ENCODE data around the gene NFX1. TPM values are rescaled to one million over a fixed set of nuclear protein-coding genes. Genes with fewer than 3 reads are reported as not detected.
A peak's percentile ranks its signal among the peaks of the same experiment; 100 is the strongest.
"Not testable (repeated sequence)": the region's sequence is repeated elsewhere in the genome, so short reads cannot be mapped to it uniquely, and the experiment has no call there.

Gene NFX1
- total RNA-seq, 6 experiments from 2014 or later, result 22.6 to 29.2 (median 24.8) TPM

GRCh38 chr9:33379666-33380389 is 89.5 kb downstream of the NFX1 start:
- TF ChIP-seq CTCF (IDR thresholded peaks at IDR 0.05), result no peak
- no peak for TF ChIP-seq POLR2A (IDR thresholded peaks at IDR 0.05)
- Histone ChIP-seq H3K9me3 (no peaks in the 10 kb centered on the region), H3K36me3 (no peaks in the 10 kb centered on the region), H3K27ac (no peak overlapping the region), H3K4me1 (peaks cover 0 to 4% (median 0%) of the 10 kb centered on the region in 4 donors), H3K4me3 (no peak overlapping the region), H3K27me3 (no peaks in the 10 kb centered on the region)
- intact Hi-C loops (cut with DNase I), result no loop called here
- DNase-seq, result no peak
- 60% methylated on average over 2 of the region's 14 CpGs for WGBS (ENCODE audit: insufficient coverage, low coverage, low lambda C conversion rate, missing lambda C conversion rate)
- ATAC-seq, result peak in 1 of 4 donors; percentile 7

GRCh38 chr9:33380390-33381094 is 90.2 kb downstream of the NFX1 start:
- Histone ChIP-seq H3K36me3 (no peaks in the 10 kb centered on the region), H3K27me3 (no peaks in the 10 kb centered on the region), H3K4me1 (no peaks in the 10 kb centered on the region), H3K4me3 (no peak overlapping the region), H3K9me3 (no peaks in the 10 kb centered on the region), H3K27ac (no peak overlapping the region)
- TF ChIP-seq POLR2A (IDR thresholded peaks at IDR 0.05), result no peak
- TF ChIP-seq CTCF (IDR thresholded peaks at IDR 0.05), result no peak
- DNase-seq (no peak), ATAC-seq (peak; percentile 13 to 19 (median 18))
- WGBS (ENCODE audit: insufficient coverage, low coverage, low lambda C conversion rate, missing lambda C conversion rate), result 93% methylated on average over 2 of the region's 5 CpGs
- intact Hi-C loops (cut with DNase I), result no loop called here

DNA sequence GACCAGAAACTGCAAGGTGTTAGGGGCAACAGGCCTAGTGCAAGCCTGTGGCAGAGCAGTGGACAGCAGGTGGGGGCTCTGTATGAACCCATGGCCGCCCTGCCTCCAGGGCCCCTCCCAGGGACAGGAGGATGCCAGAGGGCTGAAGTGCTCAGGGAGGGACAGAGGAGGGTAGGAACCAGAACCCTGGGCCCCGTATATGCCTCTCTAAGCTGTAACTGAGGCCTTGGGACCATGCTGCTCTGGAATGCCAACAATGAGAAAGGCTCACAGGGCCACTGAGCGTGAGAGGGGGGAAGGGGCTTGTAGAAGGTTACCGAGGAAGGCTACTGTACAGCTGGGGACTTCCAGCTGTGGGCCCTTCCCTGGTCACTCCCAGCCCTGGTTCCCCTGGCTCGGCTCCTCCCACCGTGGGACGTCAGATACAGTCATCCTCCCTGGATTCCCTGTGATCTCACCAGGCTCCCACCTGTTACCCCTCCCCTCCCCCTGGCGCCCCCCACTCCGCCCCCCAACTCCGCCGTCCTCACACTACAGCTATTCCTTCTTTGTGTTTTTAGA is 91.0 kb downstream of the NFX1 start:
- DNase-seq (no peak), ATAC-seq (peak; percentile 26 to 59 (median 39))
- H3K27ac ChIP-seq, result no peak overlapping the region
- H3K9me3 ChIP-seq, result no peaks in the 10 kb centered on the region
- H3K36me3 ChIP-seq, result no peaks in the 10 kb centered on the region
- TF ChIP-seq POLR2A (IDR thresholded peaks at IDR 0.05), result no peak
- TF ChIP-seq CTCF (IDR thresholded peaks at IDR 0.05), result no peak
- no peaks in the 10 kb centered on the region for H3K4me1 ChIP-seq
- intact Hi-C loops (cut with DNase I), result no loop called here
- H3K27me3 ChIP-seq, result no peaks in the 10 kb centered on the region
- WGBS (ENCODE audit: insufficient coverage, low coverage, low lambda C conversion rate, missing lambda C conversion rate), result 59% methylated on average over 8 of the region's 11 CpGs
- H3K4me3 ChIP-seq, result no peak overlapping the region

DNA sequence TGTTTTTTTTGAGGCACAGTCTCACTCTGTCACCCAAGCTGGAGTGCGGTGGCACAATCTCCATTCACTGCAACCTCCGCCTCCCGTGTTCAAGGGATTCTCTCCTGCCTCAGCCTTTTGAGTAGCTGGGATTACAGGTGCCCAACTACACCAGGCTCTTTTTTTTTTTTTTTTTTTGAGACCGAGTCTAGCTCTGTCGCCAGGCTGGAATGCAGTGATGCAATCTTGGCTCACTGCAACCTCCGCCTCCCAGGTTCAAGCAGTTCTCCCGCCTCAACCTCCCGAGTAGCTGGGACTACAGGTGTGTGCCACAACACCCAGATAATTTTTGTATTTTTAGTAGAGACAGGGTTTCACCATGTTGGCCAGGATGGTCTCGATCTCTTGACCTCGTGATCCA is 92.1 kb downstream of the NFX1 start:
- H3K36me3 ChIP-seq; H3K9me3 ChIP-seq; H3K27ac ChIP-seq; intact Hi-C loops (cut with DNase I); H3K27me3 ChIP-seq; H3K4me1 ChIP-seq; H3K4me3 ChIP-seq: not testable (repeated sequence)
- ATAC-seq, result peak in 3 of 4 donors; percentile 40 to 57 (median 46)
- 47% methylated on average over 6 of the region's 10 CpGs for WGBS (ENCODE audit: insufficient coverage, low coverage, low lambda C conversion rate, missing lambda C conversion rate)
- DNase-seq, result peak in 1 of 3 donors; percentile 61

GRCh38 chr9:33383396-33383795 is 93.1 kb downstream of the NFX1 start:
- H3K4me1 ChIP-seq; H3K4me3 ChIP-seq; DNase-seq; intact Hi-C loops (cut with DNase I); H3K27me3 ChIP-seq; H3K27ac ChIP-seq; H3K36me3 ChIP-seq; ATAC-seq; H3K9me3 ChIP-seq: not testable (repeated sequence)
- 90% methylated on average over 11 of the region's 11 CpGs for WGBS (ENCODE audit: insufficient coverage, low coverage, low lambda C conversion rate, missing lambda C conversion rate)

DNA sequence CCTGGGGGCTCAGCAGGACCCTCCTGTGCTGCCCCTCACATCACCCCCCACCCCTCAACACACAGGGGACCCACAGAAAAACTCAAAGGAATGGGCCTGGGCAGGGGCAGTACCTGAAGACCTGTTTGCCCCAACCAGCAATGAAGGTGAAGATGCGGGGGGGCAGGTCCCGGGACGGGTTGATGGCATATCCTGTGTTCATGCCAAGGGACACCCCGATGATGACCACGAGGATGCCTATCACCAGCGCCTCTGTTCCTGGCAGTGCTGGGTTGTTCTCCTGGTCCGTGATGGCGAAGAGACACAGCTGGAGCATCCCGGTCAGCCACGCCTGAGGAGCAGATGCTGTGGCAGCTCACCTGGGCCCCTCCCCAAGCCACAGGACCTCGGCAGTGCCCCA is 95.2 kb downstream of the NFX1 start:
- DNase-seq, result peak in 1 of 3 donors; percentile 27
- peaks cover 0 to 14% (median 6%) of the 10 kb centered on the region in 4 donors for H3K4me1 ChIP-seq
- intact Hi-C loops (cut with DNase I); H3K27ac ChIP-seq; H3K27me3 ChIP-seq; H3K4me3 ChIP-seq; H3K36me3 ChIP-seq; ATAC-seq; H3K9me3 ChIP-seq: not testable (repeated sequence)
- no CpG with 5 or more reads among the region's 11 CpGs for WGBS (ENCODE audit: insufficient coverage, low coverage, low lambda C conversion rate, missing lambda C conversion rate)

DNA sequence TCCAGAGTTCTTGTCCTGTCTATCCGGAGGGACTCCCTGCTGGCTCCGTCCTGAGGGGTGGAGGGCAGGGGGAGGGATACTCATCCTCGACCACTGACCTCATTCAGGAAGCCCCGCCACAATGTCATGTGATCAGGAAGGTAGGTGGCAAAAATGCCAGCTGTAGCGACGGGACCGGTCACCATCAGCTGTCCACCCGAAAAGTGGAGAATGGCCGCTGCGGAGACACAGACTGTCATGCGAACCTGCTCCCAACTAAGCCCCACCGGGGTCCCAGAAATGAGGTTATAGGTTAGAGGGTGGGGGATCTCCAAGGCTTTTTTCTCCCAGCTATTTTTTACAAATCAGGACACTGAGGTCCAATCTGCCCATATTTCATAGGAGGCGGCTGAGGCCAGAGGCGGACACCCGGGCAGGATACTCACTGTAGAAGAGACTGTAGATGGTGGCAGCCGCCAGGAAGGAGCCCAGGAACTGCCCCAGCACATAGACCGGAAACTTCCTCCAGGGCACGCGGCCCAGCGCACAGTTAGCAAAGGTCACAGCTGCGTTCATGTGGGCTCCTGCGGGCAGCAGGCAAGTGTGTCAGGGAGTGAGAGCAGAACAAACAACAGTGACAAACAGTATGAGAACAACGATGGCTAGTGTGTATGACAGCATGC is 95.8 kb downstream of the NFX1 start:
- H3K36me3 ChIP-seq; H3K9me3 ChIP-seq; H3K27ac ChIP-seq; intact Hi-C loops (cut with DNase I); ATAC-seq; H3K27me3 ChIP-seq; H3K4me3 ChIP-seq: not testable (repeated sequence)
- WGBS (ENCODE audit: insufficient coverage, low coverage, low lambda C conversion rate, missing lambda C conversion rate), result 57% methylated on average over 13 of the region's 23 CpGs
- H3K4me1 ChIP-seq, result peaks cover 0 to 19% (median 9%) of the 10 kb centered on the region in 4 donors
- DNase-seq, result peak in 2 of 3 donors; percentile 39 to 52

GRCh38 chr9:33386641-33386996 is 96.3 kb downstream of the NFX1 start:
- H3K36me3 ChIP-seq; H3K4me3 ChIP-seq; intact Hi-C loops (cut with DNase I); H3K27ac ChIP-seq; ATAC-seq; H3K9me3 ChIP-seq; H3K27me3 ChIP-seq: not testable (repeated sequence)
- peaks cover 0 to 20% (median 9%) of the 10 kb centered on the region in 4 donors for H3K4me1 ChIP-seq
- whole genome bisulfite sequencing (ENCODE audit: insufficient coverage, low coverage, low lambda C conversion rate, missing lambda C conversion rate), result no CpG with 5 or more reads among the region's 14 CpGs
- peak in 1 of 3 donors; percentile 28 for DNase-seq

Data from right lobe of liver (tissue), 6 donors.